GM19099 (cell line): ENCODE data around the gene ERMARD.

Source experiments
- POLR2A ChIP-seq: IDR thresholded peaks from 3 replicates; pipeline ENCODE4 v1.6.1; 2011; ENCODE audit warnings: low read depth; ENCODE audit not compliant: insufficient read length; ENCODE audit errors: extremely low read depth

The ERMARD gene

GRCh38 chr6:169751242-169752073 is at the start of gene ERMARD, which contains the start of gene DYNLT2:
Gene ERMARD, plus strand, starts transcription at chr6:169751622. Its CDS starts 36 bp downstream, at chr6:169751658.
Gene DYNLT2, minus strand, starts transcription at chr6:169751572. Its CDS starts 114 bp downstream, at chr6:169751458.
- peak; percentile 96 for TF ChIP-seq POLR2A

DNA sequence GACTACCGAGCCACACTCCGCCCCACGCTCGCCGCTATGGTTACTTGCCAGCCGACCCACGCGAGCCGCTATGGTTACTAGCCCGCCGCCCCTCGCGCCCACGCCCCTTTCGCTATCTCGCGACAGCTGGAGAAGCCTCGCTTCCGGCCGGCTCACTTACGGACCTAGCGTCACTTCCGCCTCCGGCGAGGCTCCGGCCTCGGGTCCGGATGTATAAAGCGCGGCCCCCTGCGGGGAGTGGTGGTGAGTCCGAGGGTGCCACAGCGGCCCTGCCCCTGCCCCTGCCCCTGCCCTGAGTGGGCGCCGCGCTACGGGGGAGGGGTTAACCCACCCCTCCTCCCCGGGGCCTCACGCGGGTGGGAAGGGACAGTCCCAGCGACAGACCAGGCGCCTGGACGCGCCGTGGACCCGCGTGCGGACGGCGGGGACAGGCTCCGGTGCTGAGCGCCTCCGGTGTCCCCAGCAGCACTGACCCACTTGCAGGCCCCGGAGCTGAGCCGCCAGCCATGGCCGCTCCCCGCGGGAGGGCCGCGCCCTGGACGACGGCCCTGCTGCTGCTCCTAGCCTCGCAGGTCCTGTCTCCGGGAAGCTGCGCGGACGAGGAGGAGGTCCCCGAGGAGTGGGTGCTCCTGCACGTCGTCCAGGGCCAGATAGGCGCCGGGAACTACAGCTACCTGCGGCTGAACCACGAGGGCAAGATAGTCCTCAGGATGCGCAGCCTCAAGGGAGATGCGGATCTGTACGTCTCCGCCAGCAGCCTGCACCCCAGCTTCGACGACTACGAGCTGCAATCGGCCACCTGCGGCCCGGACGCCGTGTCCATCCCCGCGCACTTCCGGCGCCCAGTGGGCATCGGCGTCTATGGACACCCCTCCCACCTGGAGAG is 49.2 kb upstream of the ERMARD start, which contains the start of the genes C6orf120 and WDR27:
TSS of gene C6orf120 (plus strand) at position 173 of the 886 bp plus-strand sequence. CDS start at position 507, 334 bp downstream.
TSS of gene WDR27 (minus strand) at position 76 of the 886 bp plus-strand sequence. CDS start 13,024 bp downstream, outside the sequence.
- TF ChIP-seq POLR2A, result peak; percentile 92

DNA sequence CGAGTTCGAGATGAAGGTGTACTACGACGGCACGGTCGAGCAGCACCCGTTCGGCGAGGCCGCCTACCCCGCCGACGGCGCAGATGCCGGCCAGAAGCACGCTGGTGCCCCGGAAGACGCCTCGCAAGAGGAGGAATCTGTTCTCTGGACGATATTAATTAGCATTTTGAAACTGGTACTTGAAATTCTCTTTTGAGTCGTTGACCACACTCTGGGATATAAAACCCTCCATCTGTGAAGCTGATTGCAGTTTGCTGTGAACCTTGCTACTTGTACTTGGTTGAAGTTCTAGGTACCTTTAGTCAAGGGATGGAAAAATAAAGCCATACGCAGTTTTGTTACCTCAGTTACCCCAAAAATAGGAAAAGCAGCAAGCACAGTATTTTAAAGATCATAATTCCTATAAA is 48.6 kb upstream of the ERMARD start:
- no peak for TF ChIP-seq POLR2A

- no peak for TF ChIP-seq POLR2A
Measured at GRCh38 chr6:169707772-169708171, 43.6 kb upstream of the ERMARD start.

DNA sequence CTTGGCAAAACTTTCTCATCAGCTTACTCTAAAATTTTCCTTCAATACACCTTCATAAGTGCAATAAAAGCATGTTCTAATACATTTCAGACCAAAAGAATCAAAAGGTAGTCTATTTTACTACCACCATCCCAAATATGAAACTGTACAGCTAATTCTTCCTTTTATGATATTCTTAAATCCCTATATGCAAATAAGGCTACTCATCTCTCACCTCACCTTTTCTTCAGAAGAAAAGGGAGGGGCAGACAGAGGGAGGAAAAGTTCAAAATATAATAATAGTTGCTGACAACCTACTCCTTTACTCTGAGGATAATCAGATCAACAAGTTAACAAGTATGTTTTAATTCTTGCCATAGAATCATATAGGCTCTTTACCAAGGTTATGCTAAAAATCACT is 42.1 kb upstream of the ERMARD start:
- TF ChIP-seq POLR2A, result no peak

DNA sequence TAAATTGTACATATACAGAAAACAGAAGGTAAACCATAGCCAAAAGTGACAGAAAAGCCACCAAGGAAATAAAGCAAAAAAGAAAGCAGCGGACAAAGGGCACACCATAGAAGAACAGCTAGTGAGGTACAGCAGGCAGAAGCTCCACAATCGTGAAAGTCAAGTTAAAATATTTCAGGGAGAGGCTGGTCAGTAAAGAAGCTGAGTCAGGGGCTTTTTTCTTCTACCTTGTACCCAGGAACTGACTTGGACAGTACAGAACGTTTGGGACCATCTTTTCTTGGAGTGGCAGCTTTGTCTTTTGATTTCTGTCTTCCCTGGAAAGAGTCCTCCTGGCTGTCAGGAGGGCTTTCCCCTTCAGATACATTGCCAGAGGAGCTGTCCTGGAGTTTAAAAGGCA is 41.4 kb upstream of the ERMARD start:
- TF ChIP-seq POLR2A, result no peak

- TF ChIP-seq POLR2A, result no peak
Measured at GRCh38 chr6:169714178-169714577, 37.2 kb upstream of the ERMARD start.

DNA sequence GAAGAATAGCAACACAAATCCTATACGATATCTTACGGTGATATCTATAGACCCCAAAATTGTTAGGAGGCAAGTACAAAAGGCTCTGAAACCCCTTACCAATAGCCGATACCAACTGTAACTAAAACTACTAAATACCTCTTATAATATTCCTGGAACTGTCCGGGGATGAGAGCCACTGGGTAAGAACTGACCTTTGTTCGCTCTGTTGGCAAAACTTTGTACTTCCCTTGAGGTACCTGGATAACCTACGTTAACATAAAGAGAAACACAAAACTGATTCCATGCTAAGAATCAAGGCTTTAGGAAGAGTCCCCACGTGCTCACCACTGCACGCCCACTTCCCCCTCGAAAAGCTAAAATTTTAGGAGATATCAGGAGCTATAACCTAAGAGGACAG is 36.8 kb upstream of the ERMARD start:
- TF ChIP-seq POLR2A, result no peak

DNA sequence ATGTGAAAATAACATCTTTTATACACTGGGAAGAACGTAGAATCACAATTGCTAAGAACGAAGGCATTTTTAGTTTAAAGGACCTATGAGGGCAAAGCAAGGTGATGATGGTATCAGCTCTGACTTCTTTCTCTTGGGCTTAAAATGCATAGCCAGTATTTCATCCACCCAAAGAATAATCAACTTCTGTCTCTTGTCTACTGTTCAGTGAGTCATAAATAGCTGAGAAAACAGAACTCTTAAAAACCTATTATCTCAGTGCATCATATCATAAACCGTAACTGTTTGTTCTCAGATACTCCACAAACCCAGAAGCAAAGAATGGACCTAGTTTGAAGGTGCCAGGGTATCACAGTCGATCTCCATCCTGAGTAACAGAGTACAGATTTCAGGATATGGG is 32.3 kb upstream of the ERMARD start:
- TF ChIP-seq POLR2A, result no peak

GRCh38 chr6:169720207-169720855 is 31.1 kb upstream of the ERMARD start:
- TF ChIP-seq POLR2A, result no peak

DNA sequence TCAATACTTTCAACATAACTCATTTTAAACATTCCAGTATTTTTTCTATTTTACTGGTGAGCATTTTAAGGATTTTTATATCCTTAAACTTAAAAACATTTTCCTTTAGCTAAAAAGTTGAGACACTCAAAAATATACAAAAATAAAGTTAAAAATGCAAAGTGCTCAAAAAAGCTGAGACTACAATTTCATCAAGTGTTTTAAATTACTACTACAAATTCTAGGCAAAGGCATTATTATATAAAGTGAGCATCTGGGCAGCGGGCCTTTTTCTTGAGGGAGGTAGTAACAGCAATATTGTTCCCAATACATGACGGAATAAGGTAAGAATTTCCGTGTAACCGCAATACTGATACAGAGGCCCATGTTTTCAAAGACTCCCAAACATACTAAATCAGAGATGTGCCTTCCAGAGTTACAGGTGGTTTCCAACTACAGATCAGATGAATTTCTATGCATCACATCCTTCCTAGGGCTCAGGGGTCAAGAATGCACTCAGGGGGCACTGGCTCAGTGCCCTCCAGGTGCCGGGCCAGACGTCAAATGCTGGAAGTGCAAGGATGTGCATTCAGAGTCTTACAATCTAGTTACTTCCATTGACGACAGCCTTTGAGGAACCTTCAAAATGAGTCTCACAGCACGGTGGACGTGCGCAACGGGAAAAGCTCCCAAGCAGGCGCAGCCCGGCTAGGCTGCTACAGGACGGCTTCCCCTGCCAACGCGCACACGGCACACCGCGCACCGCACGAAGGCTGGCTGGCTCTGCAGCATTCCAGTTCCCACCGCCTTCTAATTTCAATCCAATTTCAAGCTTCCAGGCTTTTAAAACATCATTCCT is 28.8 kb upstream of the ERMARD start:
- TF ChIP-seq POLR2A, result no peak

DNA sequence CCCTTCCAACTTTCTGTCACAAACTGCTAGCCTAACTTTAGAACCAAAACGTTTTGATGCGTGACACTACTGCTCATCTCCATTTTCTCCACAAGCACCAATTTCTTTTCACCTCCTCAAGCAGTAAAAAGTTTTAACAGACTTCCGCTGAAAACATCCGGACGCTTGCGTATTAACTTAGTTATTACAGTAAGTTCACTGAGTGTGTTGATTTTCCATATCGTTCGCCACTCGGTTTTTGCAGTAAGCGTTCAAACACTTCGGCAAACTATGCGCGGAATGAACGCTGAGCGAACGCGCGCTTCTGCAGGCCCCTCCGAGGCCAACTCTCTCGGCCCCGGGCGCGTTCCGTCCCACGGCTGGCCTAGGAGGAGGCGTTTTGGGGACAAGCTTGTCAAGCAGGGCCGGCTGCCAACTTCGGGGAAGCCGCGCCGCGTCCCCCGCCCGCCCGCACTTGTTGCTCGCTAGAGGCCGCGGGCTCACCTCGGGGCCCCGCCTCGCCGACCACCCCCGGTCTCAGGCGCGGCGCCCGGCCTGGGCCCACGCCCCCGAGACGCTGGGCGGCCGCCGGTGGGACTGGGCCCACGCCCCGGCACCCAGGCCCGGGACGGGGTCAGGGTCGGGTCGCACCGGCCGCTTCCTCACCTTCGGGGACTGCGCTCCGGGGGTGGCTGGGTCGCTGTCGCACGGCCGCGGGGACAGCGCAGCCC is 28.1 kb upstream of the ERMARD start:
- peak; percentile 4 for TF ChIP-seq POLR2A

DNA sequence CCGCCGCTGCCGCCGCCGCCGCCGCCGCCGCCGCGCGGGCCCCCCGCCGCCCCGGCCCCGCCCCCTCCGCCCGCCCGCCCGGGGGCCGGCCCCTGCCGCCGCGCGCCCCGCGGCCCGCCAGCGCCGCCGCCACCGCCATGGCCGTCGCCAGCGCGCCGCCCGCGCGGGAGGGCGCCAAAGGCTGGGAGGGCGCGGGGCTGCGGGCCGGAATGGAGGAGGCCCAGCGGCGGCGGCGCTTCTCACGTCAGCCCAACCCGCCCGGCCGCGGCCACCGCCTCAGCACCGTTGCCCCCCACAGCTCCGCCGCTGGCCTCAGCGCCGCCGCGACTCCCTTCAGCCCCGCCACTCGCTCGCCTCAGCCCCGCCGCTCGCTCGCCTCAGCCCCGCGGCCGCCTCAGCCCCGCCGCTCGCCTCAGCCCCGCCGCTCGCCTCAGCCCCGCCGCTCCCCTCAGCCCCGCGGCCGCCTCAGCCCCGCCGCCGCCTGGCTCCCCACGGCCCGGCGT is 27.4 kb upstream of the ERMARD start:
- TF ChIP-seq POLR2A, result peak; percentile 46
